Fibroblast of the conjunctiva (primary cell): Measurements from ENCODE around the gene NAPA.

ENCODE experiments used
- DNase-seq: peaks from one replicate; pipeline ENCODE4 v3.0.0-alpha.2; 2010; ENCODE audit warnings: low read depth

NAPA gene

DNA sequence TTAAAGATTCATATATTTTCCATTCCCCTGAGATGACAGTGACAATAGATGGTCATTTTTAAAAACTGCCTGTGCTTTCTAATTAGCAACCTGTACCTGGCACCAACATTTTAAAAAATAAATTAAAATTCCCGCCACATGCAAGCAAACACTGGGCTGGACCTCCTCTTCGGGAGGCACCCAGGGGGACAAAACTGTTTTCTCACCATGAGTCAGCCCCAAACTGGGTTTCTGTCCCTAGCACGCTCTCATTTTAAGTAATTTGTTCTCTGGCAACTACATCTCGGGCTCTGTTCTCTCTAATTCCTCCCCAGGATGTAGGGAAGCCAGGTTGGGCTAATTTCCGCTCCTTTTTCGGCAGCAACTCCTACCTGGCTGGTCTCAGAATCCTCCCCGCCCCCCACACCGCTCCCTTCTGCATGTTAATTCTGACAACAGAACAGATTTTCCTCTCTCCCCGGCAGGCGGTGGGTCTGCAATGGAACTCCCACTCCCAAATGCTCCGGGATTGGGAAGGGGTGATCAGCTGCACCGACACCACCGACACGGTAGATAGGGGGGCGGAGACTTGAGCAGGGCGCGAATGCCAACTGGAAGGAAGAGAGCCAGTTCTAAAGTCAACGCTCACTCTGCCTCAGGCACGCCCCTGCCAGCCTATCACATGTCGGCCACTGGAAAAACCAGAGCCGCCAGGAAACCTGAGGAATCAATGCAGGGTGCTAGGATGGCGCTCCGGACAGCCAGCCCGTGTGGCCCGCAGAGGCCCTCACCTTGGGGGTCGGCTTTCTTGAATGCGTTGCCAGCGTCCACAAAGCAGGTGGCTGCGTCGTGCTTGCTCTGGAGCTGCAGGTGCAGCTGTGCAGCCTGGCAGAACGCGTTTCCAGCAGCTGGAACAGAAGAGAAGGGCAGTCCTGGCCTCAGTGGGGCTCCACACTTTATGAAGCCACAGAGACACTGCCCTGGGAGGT, 14.7 kb downstream of the NAPA start:
- DNase-seq: no peak

DNA sequence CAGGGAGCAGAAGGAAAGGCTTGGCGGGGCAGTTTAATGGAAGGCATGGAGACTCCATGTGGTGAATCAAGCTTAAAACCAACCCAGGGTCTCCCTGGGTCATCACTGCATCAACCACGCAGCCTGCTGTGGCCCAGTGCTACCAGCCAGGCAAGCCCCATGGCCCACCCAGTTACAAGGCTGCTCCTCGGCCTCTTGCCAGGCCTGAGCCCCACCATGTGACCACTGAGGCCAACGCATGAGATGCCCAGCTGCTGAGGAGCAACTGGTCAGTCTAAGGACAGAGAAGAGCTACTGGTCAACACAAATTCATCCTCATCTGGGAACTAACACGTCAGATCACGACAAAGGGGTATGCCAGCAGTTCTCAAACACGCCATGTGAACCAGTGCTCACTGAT, 15.5 kb downstream of the NAPA start:
- no peak for DNase-seq

DNA sequence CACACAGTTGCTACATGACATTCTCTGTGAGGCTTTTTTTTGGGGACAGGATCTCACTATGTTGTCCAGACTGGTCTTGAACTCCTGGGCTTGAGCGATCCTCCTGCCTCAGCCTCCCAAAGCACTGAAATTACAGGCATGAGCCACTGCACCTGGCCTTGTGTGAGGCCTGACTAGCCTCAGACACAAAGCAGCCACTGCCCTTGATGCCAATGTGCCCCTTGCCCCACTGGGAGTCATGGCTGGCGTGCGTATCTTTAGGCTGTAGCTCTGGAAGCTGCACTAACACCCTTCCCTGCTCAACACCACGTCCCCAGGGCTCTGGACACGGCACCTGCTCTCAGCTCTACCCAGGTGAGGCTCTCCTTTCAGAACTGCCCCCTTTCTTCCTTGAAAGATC, 16.3 kb downstream of the NAPA start:
- no peak for DNase-seq

DNA sequence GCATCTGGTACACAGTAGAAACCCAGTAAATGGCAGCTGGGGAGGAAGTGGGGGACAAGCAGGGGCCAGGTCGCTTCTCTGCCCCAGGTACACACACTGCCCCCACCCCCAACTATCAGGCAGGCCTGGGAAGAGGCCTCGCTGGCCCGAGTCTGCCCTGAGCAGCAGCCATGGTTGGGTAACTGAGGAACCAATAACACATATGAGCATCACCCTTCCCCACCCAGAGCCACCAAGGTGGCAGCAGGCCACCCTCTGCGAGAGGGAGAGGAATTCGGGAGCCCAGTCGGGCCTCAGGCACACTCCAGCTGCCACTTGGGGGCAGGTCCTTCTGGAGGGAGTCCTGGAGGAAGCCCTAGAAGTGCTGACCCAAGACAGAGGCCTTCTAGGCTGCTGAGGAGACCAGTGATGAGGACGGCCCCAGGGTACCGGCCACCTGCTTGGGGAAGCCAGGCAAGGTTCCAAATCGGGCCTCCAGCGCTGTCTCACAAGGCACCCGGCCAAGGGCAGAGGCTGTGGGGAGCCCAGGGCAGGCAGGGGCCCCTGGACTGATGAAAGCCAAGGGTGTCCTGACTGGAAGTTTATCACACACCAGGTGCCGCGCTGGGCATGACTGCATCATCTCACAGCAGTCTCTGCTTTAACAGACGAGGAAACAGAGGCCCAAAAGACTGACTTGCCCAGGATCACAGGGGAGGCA, 16.9 kb downstream of the NAPA start:
- DNase-seq: no peak

DNA sequence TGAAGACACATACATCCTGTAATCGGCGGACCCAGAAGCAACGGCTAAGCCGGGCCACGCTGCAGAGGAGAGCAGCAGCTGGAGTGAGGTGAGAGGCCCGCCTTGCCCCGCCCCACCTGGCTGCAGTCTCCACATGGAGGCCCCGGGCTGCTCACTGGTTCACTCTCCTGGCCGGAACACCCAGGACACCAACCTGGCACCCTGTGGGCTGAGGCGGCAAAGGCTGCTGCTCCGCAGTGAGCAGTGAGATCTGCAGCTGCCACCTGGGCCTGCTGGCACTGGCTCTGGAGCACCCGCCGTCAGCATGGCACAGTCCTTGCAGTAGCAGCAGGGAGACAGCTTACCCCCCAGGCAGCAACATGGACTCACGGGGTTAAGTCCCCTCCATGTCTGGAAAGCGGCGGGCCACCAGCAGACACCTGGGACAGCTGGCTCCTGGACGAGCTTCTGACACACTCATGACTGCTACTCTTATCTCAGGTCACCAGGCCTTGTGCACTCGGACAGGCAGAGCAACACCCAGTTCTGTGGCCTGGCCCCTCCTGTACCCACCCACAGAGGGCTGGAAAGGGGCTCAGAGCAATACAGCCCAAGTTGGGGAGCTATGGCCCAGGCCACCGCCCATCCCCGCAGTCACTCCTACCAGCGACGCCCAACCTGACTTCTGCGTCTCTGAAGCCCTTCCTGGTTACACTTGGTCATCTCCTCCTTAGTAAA, 17.7 kb downstream of the NAPA start:
- no peak for DNase-seq

DNA sequence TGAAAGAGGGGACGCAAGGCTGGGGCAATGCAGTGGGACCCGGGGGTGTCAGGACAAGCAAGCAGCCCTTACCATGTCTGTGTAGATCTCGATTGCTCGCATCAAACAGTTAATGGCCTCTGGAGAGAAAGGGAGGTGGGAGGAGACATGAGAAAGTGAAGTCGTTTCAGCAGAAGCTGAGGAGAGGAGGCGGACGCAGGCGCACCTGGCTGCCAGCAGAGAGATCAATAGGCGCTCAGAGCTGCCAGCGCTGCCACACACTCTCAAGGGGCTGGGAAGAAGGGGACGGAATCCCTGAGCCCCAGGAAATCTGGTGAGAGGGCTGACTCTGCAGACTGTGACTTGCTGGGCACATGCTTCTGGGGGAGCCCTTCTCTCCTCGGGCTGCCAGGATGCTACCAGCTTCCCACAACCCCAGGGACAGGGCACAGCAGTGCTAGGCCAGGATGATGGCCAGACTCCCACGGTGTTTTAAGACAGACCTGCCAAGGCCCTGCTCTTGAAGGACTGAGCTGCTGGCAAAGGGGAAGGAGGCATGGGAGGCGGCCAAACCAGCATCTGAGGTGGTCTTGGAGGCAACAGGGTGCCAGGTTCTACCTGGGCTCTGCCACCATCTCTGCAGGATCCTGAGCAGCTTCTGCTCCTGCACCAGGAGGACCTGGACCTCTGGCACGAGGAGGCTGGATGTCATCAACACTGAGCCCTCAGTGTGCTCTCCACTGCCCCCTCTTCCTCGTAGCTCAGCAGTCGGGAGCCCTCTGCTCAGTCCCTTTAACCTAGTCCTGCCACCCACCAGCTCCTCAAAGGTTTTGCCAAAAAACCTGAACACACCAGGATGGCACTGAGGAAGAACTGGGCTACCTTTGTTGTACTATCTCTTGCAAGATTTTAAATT, 19.1 kb downstream of the NAPA start:
- DNase-seq: no peak

DNA sequence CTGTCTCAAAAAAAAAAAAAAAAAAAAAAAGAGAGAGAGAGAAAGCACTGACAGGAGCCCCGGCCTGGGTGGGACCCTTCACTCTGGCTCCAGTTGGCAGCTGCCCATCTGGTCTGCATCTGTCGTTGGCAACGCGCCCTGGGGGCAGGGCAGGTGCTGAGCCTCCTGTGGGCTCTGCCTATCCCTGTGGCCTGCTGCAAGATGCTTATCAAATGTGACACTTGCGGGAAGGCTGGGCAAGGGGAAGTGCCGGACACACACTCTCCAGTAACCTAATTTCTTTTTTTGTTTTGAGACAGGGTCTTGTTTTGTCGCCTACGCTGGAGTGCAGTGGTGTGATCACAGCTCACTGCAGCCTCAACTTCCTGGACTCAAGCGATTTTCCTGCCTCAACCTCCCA, 20.1 kb downstream of the NAPA start:
- no peak for DNase-seq

DNA sequence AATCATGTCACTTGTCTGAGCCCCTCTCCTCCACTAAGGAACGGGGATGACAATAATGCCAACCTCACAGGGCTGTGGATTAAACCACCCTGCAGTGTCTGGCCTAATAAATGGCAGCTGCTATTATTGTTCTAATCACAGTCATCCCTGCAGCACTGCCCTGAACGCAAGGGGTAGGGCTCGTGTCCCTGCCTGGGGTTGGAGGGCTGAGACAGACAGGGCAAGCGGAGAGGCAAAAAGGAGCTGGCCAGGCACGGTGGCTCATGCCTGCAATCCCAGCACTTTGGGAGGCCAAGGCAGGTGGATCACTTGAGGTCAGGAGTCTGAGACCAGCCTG, 20.7 kb downstream of the NAPA start:
- DNase-seq: no peak

DNA sequence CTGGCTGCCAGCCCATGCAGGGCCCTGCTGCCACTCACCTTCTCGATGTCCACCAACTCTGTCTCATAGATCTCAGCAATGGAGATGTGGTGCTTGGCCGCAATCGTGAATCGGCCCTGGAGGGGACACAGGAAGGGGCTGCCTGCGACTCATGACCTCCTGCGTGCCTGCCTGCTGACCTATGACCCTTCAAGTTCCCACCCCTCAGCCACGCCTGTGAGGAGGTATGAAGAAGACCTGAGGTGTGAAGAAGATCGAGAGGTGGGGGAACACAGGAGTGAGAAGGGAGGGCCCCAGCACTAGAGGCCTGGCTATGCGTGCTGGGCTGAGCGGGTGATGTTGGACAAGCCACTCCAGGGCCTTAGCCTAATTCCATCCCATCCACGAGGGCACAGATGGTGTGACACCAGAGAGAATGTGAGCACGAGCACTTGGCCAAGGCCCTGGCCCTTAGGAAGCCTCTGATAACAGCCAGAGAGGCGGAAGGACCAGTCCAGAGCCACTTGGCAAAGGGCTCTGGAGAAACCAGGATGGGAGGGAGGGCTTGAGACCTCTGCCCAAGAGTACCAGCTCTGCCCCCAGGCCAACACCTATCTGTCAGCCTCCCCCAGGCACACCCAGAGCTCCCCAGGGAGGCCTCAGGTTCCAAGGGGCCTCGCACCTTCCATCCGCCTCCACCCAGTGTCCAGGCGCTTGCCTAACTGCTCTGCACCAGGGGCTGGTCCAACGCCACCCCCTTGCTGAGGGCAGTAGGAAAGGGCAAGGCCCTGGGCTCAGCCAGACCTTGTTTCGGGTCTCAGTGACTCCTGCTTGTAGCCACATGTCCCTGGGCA, 21.3 kb downstream of the NAPA start:
- no peak for DNase-seq

DNA sequence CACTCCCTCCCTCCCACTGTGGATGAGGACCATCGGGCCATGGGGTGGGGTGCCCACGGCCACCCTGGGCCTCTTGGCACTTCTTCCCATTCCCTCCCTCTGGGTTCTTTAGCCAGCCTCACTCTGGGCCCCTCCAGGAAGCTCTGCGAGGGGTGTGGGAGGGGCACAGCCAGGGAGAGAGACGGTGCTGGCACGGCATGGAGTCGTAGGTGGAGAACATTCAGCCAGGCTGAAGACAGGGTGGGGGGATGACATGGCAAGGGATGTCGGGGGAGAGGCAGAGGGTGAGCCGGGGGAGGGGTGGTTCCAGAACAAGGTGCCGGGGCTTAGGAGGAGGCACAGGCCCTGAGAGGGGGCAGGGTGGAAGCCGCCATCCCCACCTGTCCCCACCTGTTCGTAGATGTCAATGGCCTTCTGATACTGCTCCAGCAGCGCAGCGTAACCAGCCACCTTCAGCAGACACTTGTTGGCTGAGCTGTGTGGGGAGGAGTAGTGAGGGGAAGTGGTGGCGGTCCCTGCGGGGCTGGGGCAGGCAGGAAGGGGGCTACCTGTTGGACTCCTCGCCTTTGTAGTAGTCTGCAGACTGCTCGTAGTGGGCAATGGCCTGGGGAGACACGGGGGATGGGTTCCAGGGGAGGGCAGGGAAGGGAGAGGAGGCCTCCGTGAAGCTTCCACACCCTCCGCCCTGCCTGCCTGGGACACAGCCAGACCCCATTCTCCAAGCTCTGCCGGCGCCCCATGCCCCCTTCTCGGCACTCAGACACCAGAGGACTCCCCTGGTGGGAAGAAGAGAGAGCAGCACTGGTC, 22.1 kb downstream of the NAPA start:
- DNase-seq: no peak

DNA sequence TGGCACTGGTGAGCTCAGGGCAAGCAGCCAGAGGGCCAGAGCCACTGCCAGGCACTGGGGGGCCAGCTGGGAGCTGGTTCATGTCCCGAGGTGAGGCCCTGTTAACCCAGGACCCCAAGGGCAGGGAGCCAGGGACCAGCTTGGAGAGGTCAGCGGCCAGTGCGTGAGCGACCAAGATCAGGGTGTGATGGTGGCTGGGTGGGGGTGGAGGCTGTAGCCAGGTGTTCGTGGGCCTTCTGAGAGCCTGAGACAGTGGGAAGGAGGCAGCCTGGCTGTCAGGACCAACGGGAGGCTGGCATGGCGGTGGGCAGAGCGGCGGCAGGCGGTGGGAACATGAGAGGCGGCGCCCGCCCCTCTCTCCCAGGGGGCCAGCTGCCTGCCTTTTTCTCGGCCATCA, 22.7 kb downstream of the NAPA start:
- no peak for DNase-seq

DNA sequence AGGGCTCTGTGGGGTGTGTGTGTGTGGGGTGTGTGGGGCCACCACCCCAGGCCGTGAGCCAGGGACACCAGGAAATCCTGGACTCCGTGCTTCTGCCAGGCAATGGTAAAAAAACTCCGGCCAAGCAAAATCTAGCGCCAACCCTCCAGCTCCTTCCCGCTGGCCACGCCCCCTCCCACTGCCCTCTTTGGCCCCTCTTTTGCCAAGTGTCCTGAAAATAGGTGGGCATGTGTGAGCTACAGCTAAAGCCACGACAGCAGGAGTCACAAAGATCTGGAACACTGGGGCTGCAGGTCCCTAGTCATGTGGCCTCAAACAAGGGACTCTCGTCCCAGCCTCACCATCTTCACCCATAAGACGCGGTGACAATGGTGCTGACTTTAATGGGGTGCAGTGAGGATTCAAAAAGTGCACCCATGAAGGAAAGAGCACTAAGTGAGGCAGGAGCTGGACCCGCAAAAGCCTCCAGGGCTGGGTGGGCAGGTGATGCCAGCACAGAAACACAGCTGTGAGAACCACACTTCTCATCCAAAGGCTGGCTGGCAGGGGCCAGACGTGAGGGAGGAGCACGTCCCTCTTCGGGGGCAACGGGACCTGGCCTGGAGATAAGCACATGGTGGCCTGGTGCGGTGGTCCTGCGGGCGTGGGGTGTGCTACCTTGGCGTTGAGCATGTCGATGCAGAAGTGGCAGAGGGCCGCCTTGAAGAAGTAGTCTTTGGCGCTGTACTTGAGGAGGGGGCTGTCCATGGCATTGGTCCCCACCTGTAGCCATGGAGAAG, 23.3 kb downstream of the NAPA start:
- no peak for DNase-seq

DNA sequence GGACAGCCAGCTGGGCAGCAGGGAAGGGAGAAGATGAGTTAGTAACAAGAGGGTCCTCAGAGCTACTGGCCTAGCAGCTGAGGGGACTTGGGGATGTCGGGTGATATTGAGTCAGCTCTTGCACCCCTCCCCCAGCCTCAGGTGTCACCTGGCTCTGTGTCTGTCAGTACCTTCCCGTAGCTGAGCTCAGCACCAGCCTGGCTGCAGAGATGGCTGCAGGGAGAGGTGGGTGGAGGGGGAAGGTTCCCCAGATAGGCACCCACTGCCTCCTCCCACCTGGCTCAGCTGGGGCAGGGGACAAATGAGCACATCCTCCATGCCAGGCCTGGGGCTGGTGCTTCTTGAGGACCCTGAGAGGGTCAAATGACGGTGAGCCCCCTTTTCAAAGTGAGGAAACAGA, 24.0 kb downstream of the NAPA start:
- DNase-seq: no peak

DNA sequence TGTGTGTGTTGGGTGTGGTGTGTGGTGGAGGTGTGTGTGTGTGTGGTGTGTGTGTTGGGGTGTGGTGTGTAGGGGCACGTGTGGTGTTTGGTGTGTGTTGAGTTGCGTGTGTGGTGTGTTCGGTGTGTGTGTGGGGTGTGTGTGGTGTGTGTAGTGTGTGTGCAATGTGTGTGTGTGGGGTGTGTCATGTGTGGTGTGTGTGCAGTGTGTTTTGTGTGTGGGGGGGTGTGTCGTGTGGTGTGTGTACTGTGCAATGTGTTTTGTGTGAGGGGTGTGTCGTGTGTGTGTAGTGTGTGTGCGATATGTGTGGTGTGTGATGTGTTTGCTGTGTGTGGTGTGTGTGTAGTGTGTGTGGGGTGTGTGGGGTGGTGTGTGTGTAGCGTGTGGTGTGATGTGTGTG, 24.8 kb downstream of the NAPA start:
- no peak for DNase-seq

DNA sequence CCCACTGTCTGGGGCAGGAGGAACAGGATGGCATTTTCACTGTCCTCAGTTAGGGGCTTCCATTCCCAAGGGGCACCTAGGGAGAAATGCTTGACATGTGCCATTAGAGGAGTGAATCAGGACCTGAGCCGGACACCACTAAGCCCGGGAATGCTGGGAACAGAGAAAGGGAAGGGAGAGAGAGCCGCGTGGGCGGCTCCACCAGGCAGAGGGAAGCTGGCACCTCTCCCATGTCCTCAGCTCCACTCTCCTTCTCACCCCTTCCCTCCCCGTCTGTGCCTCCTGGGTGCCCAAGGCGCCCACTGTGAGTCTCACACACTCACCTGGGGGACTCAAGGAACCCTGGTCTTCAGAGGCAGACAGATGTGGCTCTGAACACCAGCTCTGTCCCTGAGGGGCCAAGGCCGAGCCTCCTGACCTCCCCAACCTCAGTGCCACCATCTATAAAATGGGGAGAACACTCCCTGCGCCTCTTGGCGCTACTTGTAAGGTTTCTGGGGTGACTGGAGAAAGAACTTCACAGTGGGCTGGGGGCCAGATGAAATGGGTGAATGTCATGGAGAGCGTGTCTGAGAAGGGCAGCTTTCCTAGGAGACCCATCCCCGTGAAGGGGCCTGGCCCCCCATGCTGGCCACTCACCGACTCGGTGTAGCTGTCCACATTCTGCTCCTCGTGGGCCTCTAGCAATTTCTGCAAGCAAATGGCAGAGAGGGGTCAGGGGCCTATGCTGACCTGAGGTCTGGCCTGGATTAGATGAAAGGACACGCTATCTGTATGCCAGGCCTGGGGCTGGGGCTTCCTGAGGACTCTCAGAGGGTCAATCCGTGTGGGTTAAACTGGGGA, 25.6 kb downstream of the NAPA start:
- DNase-seq: no peak

DNA sequence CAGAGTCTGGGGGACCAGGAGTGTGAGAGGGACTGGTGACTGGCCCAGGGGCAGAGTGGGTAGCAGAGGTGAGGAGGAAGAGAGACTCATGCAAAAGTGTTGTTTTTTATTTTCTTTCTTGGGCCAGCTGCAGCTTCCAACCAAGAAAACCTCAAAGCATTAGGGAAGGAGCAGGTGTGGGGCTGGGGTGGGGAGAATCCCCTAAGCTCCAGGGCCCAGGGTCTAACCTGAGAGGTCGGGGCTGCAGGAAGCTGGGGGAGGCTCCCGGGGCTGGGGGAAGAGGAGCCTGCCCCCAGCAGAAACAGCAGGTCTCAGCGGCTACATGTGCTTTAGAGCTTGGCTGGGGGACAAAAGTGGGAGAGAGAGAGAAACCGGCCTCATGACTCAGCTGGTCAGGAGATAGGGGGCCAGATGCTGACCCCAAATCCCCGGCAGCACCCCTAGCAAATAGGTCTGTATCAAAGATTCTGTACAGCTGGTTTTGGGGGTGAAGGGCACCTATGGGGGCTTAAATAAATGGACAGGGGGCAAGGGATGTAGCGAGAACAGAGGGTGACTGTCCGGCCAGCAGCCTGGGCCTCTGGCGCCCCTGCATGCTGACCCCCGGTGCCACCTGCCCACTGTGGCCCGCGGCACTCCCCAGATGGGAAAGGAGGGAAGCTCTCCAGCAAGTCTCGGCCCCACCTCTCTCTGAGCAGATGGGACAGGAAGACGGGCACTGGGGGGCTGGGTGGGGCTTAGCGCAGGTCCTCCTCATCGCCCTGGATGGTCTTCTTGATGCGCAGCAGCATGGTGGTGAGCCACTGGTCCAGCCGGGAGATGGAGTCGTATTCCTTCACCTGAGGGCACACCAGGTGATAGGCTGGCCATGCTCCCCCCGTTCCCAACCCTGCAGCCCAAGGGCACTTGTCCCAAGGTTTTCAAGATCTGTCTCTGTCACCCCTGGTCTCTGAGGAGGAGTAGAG, 27.0 kb downstream of the NAPA start:
- no peak for DNase-seq

DNA sequence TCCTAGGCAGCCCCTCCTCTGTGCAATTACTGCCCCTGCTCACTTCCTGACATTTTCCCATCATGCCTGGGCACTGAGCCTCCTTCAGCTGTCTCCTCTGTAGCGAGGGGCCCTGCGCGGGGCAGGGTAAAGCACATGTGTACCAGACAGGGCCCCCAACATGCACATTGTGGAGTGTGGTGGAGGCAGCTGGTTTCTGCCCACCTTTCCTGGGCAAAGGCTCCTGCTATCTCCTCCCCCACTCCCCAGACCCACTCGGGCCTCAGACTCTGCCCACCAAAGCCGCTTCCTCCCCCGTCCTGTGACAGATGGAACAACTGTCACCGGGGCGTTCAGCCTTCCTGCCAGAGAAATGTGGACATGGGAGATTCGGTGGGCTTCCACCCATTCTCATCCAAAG, 28.0 kb downstream of the NAPA start:
- no peak for DNase-seq
